ENCODE data around the gene GFRAL.

Gene GFRAL

DNA sequence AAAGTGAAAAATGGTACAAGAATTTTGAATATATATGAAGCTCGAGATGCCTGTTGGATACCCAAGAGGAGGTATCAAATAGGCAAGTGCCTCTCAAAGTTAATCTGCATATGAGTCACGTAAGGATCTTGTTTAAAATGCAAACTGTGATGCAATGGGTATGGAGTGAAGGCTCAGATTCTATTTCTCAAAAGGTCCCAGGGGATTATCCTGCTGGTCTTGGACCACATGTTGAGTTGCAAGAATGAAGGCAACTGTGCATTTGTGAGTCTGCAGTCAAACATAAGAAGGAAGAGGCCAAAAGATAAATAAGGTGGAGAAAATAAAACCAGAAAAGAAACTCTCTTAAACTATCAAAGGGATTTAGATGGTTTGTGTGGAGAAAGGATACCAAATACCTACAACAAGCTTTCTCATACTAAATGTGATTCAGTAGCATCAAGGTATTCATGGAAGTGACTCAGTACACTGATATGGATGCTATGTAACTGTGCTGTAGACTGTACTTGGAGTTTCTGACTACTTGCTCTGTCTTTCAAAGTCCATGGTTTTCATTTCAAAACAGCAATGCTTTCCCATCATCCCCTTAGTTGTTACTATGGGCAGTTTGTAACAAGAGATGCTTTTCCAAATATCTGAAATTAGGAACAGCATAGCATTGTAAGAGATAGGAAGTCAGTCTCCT is 106.3 kb downstream of the GFRAL start:
- no peak for DNase-seq (ENCODE audit: low read depth in 2 of 2)

DNA sequence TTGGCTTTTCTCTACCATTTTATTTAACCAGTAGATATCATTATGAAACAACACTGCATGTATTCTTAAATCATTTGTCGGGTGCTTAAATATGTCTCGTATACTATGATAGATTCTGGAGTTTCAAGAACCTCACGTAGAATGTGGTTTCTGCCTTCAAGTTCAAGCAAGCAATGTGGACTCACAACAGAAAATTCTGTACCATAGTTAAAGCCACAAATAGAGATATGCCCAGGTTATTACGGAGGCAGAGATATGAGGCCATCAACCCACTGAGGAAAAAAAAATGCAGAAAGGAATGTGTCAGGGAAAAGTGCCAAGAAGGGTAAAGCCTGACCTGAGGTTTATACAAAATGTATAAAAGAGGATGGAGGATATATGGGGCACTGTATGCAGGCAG is 109.9 kb downstream of the GFRAL start:
- no peak for DNase-seq (ENCODE audit: low read depth in 2 of 2)

DNA sequence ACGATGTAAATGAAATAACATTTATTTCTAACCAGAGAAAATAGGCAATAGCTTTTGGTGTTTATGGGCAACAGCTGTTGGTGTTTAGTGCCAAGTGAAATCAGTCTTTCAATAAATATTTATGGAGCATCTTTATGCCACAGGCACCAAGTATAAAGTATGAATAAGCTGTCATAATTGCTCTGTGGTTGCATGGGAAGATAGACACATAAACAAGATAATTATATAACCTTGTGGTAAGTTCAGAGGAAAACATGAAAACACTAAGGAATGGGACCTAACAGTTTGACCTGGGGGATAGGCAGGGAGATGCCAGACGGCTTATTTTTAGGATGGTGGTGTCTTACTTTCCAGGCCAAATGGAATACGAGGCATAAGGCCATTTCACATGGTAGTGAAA is 110.9 kb downstream of the GFRAL start:
- DNase-seq (ENCODE audit: low read depth in 2 of 2), result no peak

DNA sequence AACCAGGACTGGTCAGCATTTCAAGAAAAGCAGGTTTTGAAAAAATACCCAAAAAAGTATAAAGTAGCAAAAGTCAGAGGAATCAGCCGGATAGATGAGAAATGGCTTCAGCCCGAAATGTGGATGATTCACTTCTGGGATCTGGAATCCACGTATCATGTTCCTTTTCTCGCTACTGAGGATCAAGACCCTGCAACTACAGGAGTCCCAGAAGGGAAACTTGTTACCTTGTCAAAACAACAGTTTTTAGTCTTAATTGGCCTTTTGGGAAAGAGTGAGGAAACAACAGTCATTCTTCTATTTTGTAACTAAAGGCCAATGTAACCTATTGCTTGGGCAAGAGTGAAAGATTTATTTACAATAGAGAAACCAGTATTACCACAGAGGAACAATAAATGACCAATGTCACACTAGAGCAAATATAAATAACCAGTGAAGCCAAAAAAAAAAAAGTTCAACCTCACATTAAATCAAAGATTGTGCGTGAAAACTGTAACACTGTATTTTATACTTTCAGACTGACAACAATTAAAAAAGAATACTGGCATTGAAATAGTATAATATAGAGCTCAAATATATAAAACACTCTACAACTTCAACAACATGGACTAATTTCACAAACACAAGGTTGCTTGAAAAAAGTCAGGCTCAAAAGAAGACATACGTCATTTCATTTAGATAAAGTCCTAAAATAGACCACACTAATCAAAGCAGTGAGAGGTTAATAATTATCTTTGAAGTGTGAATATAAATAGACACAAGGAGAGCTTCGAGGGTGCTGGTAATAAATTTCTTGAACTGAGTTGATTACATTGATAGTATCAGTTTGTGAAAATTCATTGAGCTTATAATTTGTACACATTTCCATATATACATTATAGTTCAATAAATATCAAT is 116.2 kb downstream of the GFRAL start:
- DNase-seq (ENCODE audit: low read depth in 2 of 2), result no peak

DNA sequence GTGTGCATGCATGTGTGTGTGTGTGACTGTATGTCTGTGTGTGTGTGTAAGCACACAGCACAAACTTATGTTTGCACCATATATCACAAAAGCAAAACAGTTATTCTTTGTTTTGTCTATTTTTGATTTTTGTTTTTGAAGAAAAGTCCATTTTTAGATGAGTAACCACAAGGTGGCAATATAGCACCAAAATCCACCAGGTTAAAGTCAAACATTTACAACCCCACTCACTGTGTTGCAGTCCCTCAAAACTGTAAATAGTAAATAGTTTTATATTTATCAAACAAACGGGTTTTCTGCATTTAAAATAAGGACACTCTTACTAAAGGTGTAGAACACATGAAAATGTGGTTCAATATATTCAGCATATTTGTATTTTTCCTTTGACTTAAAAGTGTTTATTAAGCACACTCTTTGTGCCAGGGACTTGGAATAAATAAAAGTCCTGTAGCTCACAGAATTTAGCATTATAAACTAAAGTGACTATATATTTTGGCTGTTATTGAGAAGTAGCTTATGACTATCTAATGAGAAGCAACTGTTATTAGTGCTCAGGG is 118.5 kb downstream of the GFRAL start:
- no peak for DNase-seq (ENCODE audit: low read depth in 2 of 2)

DNA sequence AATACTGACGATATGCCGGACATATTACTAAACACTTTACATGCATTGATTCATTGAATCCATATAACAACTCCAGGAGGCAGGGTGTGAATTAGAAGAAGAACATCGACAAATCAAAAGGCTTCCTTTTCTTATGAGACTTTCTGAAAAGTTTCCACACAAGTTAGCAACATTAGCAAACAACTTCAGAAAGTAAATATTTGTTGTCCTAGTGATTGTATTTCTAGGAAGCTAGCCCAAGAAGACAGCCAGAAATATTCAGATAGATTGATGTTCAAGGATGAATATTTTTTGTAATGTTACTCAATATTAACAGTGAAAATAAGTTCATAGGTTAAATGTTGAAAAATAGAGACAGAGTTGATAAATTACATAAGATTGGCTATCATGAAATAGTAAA is 120.6 kb downstream of the GFRAL start:
- no peak for DNase-seq (ENCODE audit: low read depth in 2 of 2)

- no peak for DNase-seq (ENCODE audit: low read depth in 2 of 2)
Measured at GRCh38 chr6:55448451-55448850, 121.2 kb downstream of the GFRAL start.

DNA sequence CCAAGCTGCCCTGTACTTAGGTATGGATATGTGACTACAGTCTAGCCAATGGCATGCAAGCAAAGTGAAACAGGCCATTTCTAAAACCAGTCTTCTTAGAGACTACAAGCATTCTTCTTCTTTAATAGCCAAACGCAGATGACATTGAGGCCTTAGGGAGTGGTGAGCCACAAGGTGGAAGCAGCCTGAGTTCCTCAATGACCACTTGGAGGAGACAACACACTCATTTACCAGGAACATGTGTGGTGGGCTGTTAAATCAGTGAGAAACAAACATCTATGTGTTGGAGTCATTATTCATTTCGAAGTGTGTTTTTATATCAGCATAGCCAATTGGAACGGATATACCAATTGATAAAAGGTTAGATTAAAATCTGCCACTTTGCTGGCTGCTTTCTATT is 122.0 kb downstream of the GFRAL start:
- DNase-seq (ENCODE audit: low read depth in 2 of 2), result no peak

- DNase-seq (ENCODE audit: low read depth in 2 of 2), result no peak
Measured at GRCh38 chr6:55450005-55450404, 122.7 kb downstream of the GFRAL start.

Measured in stimulated activated CD8-positive, alpha-beta memory T cell treated with anti-CD3 and anti-CD28 coated beads, Interleukin-2, amount 100 ng/mL, for 48 hours (primary cell).